Osteocyte (in vitro differentiated cells): Measurements from ENCODE around the gene KRTAP21-3. TPM values are rescaled to one million over a fixed set of nuclear protein-coding genes. Genes with fewer than 3 reads are reported as not detected.
"Not testable (repeated sequence)": the region's sequence is repeated elsewhere in the genome, so short reads cannot be mapped to it uniquely, and the experiment has no call there.

ENCODE experiments used
- DNase-seq: peaks from one replicate; pipeline ENCODE4 v3.0.0; 2021; ENCODE audit warnings: mixed read lengths; ENCODE audit not compliant: unreplicated experiment; ENCODE audit errors: extremely low spot score
- H3K27ac Mint-ChIP-seq: one replicate; pipeline ENCODE4 v1.8.0; 2021; ENCODE audit warnings: mild to moderate bottlenecking, mixed read lengths; ENCODE audit not compliant: unreplicated experiment
- H3K27me3 Mint-ChIP-seq: one replicate; pipeline ENCODE4 v1.8.0; 2021; ENCODE audit warnings: mixed read lengths; ENCODE audit not compliant: unreplicated experiment
- H3K36me3 Mint-ChIP-seq: one replicate; pipeline ENCODE4 v1.8.0; 2021; ENCODE audit warnings: mixed read lengths; ENCODE audit not compliant: unreplicated experiment
- H3K4me1 Mint-ChIP-seq: one replicate; pipeline ENCODE4 v1.8.0; 2021; ENCODE audit warnings: mixed read lengths; ENCODE audit not compliant: unreplicated experiment
- H3K4me3 Mint-ChIP-seq: one replicate; pipeline ENCODE4 v1.8.0; 2021; ENCODE audit warnings: mild to moderate bottlenecking, moderate library complexity, mixed read lengths; ENCODE audit not compliant: unreplicated experiment
- H3K9me3 Mint-ChIP-seq: one replicate; pipeline ENCODE4 v1.8.0; 2021; ENCODE audit warnings: mixed read lengths; ENCODE audit not compliant: unreplicated experiment
- long read RNA-seq: library from polyadenylated mRNA; unstranded; transcript quantifications from one replicate; pipeline ENCODE4 v2.0.0, GENCODE V29; 2021
- total RNA-seq: library from RNA; stranded (reverse); gene quantifications from 2 replicates; pipeline ENCODE4 v1.2.1, GENCODE V29; 2021
- TF ChIP-seq, protein P1 (sequence below): fragments of 200-600 bp; sonication (generic); IDR thresholded peaks from 2 replicates; pipeline ENCODE4 v1.5.0; 2021; ENCODE audit warnings: antibody characterized with exemption, mild to moderate bottlenecking, moderate library complexity

KRTAP21-3 gene, protein sequence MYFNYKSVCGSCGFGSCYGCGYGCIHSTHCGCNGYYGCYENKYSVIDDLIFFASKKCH
- not detected in 2 replicates for total RNA-seq
- long read RNA-seq = 0 reads

DNA sequence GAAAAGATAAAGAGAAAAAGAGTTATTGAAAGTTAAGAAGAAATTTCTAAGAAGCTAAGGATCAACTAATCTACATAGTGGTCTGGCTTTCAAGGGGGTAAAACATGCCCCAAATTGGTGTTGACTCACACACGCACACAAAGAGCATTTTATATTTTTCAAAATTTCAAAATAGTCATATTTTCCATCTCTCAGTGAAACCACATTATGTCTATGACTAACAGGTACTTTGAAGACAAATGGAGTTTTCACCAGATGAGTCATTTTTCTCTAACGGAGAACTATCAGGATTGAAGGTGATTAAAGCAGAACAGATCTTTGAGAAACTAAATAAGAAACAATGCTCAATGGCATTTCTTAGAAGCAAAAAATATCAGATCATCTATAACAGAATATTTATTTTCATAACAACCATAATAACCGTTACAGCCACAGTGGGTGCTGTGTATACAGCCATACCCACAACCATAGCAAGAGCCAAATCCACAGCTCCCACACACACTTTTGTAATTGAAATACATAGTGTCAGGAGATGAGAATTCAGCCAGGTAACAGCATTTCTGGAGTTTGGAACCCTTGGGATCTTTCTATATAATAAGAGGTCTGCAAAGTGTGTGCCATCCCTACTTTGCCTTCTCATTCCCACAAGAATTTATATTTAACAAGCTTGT lies at the start of gene KRTAP21-3:
Gene KRTAP21-3 (minus strand): TSS at position 539 of the 671 bp plus-strand sequence. CDS start 18 bp downstream, at position 521.
- H3K9me3 Mint-ChIP-seq = peaks cover 4% of the 10 kb centered on the region
- no peaks in the 10 kb centered on the region for H3K27me3 Mint-ChIP-seq
- H3K4me3 Mint-ChIP-seq = no peak within 1 kb of the TSS
- DNase-seq = no peak
- no peaks in the 10 kb centered on the region for H3K4me1 Mint-ChIP-seq
- H3K36me3 Mint-ChIP-seq = no peaks in the 10 kb centered on the region
- TF ChIP-seq, protein P1, sequence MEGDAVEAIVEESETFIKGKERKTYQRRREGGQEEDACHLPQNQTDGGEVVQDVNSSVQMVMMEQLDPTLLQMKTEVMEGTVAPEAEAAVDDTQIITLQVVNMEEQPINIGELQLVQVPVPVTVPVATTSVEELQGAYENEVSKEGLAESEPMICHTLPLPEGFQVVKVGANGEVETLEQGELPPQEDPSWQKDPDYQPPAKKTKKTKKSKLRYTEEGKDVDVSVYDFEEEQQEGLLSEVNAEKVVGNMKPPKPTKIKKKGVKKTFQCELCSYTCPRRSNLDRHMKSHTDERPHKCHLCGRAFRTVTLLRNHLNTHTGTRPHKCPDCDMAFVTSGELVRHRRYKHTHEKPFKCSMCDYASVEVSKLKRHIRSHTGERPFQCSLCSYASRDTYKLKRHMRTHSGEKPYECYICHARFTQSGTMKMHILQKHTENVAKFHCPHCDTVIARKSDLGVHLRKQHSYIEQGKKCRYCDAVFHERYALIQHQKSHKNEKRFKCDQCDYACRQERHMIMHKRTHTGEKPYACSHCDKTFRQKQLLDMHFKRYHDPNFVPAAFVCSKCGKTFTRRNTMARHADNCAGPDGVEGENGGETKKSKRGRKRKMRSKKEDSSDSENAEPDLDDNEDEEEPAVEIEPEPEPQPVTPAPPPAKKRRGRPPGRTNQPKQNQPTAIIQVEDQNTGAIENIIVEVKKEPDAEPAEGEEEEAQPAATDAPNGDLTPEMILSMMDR = no peak
- no peak within 1 kb of the TSS for H3K27ac Mint-ChIP-seq

DNA sequence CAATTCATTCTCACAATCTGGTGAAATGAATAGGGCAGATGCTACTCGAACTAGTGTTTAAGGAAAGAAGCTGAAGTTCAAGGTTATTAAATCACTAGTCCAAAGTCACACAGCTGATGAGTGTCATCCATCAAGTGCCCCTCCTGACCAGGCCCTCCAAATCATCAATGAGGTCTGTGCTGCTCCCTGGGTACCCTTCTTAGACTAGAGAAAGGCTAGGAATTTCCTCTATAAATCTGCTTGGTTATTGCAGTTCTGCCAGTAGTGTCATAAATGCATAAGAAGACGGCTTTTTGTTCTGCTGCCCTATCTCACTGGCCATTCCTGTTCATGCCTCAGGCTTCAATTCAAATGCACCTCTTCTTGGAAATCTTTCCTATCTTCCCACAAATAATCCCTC lies 42.2 kb upstream of the KRTAP21-3 start:
- TF ChIP-seq, protein P1 = no peak
- peaks cover 21% of the 10 kb centered on the region for H3K9me3 Mint-ChIP-seq
- no peaks in the 10 kb centered on the region for H3K36me3 Mint-ChIP-seq
- no peak overlapping the region for H3K27ac Mint-ChIP-seq
- H3K4me1 Mint-ChIP-seq = no peaks in the 10 kb centered on the region
- DNase-seq = no peak
- H3K4me3 Mint-ChIP-seq = no peak overlapping the region
- no peaks in the 10 kb centered on the region for H3K27me3 Mint-ChIP-seq

DNA sequence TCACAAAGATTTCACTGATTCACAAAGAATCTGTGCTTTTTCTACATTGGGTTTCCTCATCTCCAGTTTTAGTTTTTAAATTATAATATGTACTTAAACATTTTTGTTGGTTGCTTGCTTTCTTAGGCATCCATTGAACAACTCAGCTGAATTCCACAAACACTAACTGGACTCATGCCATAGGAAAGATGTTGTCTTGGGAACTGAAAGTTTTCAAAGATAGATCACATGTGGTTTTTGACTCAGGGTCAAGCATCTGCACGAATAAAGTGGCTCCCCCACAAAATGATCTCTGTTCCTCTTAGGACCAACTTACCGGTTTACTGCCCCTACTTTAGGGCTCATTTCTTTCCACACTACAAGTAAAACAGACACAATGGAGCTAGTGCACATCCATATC lies 39.7 kb upstream of the KRTAP21-3 start:
- Mint-ChIP-seq H3K4me3 (no peak overlapping the region), H3K9me3 (peaks cover 17% of the 10 kb centered on the region), H3K27me3 (no peaks in the 10 kb centered on the region), H3K36me3 (no peaks in the 10 kb centered on the region), H3K4me1 (no peaks in the 10 kb centered on the region), H3K27ac (no peak overlapping the region)
- no peak for DNase-seq
- TF ChIP-seq, protein P1 = no peak

DNA sequence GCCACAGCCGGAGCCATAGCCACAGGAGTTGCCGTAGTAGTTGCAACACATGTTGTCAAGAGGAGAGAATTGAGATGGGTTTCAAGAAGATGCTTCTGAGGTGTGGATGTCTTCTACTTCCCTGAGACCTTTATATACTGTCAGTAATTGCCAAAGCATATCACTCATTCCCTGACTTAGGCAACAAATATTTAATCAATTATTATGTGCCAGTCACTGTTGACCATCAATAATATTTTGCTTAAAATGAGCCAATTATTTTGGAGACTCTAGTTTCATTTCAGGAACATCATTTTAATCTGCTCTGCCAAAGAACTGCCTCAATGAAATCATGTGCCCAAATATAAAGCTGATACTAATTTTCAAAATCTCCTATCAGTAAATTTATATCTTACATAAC lies 36.8 kb upstream of the KRTAP21-3 start, which contains the start of gene KRTAP21-1:
Gene KRTAP21-1 (minus strand): TSS at position 101 of the 400 bp plus-strand sequence. CDS start 50 bp downstream, at position 51.
- not testable (repeated sequence) for H3K4me1 Mint-ChIP-seq, H3K36me3 Mint-ChIP-seq, H3K27ac Mint-ChIP-seq, H3K27me3 Mint-ChIP-seq, DNase-seq, H3K4me3 Mint-ChIP-seq
- peaks cover 13% of the 10 kb centered on the region for H3K9me3 Mint-ChIP-seq

DNA sequence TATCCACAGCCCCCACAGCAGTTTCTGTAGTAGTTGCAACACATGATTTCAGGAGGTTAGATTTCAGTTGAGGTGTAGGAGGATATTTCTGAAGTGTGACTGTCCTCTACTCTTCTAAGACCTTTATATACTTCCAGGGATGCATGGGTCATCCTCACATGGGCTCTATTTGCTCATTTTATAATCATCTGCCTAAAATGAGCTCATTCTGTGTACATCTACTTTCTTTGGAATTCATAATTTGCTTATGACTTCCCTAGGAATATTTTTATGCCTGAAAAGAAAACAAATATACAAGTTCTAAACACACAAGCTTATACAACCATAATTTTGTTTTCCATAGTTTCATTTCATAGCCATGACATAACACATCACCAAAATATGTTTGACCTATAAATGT lies 28.6 kb upstream of the KRTAP21-3 start, which contains the start of gene KRTAP21-2:
Gene KRTAP21-2 (minus strand): TSS at position 101 of the 400 bp plus-strand sequence. CDS start 57 bp downstream, at position 44.
- H3K36me3 Mint-ChIP-seq = no peaks in the 10 kb centered on the region
- peaks cover 11% of the 10 kb centered on the region for H3K9me3 Mint-ChIP-seq
- H3K27ac Mint-ChIP-seq = no peak within 1 kb of the TSS
- TF ChIP-seq, protein P1 = no peak
- DNase-seq = no peak
- H3K4me1 Mint-ChIP-seq = no peaks in the 10 kb centered on the region
- no peaks in the 10 kb centered on the region for H3K27me3 Mint-ChIP-seq
- no peak within 1 kb of the TSS for H3K4me3 Mint-ChIP-seq
